ENCODE results near the gene TRAPPC12. TPM values are rescaled to one million over a fixed set of nuclear protein-coding genes. Genes with fewer than 3 reads are reported as not detected.
A peak's percentile ranks its signal among the peaks of the same experiment; 100 is the strongest.

Gene TRAPPC12
- total RNA-seq, 1 experiment from 2014 or later = 86.0 TPM

DNA sequence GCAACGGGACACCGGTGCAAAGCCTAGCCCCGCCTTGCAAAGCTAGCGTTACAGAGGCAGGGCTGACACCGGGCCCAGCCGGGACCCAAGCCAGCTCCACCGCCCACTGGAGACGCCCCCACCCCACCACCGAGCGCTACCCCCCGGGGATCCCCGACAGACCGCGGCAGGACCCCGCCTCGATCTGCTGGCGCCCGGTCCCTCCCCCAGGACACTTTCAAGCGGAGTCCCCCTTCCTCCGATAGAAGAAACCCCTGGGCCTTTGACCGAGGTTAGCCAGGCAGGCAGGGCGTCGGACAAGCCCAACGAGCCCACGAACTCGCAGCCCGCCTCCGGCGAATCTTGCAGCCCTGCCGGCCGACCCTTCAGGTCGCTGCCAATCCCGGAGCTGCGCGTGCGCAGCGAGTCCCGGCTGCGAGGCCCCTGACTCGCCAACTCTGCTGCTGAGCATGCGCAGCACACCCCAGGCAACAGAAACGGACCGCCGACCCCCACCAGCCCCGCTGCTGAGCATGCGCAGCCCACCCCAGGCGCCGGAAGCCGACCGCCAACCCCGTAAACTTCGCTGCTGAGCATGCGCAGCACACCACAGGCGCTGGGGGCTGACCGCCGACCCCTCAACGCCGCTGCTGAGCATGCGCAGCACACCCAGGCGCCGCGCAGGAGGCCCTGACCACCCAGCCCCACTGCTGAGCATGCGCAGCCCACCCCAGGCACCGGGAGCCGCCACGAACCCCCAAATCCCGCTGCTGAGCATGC, 139.2 kb downstream of the TRAPPC12 start:
- peak overlapping the region; percentile 79 to 80 for H3K4me3 Mint-ChIP-seq
- no peak overlapping the region for H4K5ac ChIP-seq (ENCODE audit: insufficient read length, low read depth, low read length)
- H2AFZ ChIP-seq (ENCODE audit: low read length) = no peak overlapping the region
- H3T11ph ChIP-seq (ENCODE audit: low read length) = no peak overlapping the region
- no peaks in the 10 kb centered on the region for H3K27me3 ChIP-seq (ENCODE audit: insufficient read depth, low read length)
- peaks cover 11 to 12% of the 10 kb centered on the region in 2 experiments for H3K9me3 Mint-ChIP-seq
- H3K23ac ChIP-seq (ENCODE audit: insufficient read length, low read depth, low read length) = no peak overlapping the region
- H3K14ac ChIP-seq (ENCODE audit: insufficient read depth, low read length) = peak overlapping the region; percentile 94
- H3K23me2 ChIP-seq (ENCODE audit: insufficient read length, low read depth, low read length, poor library complexity, severe bottlenecking) = peaks cover 9% of the 10 kb centered on the region
- no peak overlapping the region for H2BK5ac ChIP-seq (ENCODE audit: insufficient read length, low read length)
- H2BK12ac ChIP-seq (ENCODE audit: insufficient read length, low read depth, low read length) = no peak overlapping the region
- no peak overlapping the region for H2BK120ac ChIP-seq (ENCODE audit: low read depth, low read length, poor library complexity, severe bottlenecking)
- peak overlapping the region; percentile 42 to 97 (median 88) for H3K27ac Mint-ChIP-seq
- no peak overlapping the region for H2BK20ac ChIP-seq (ENCODE audit: low read depth, low read length, poor library complexity, severe bottlenecking)
- peak overlapping the region; percentile 42 for H3K27ac ChIP-seq (ENCODE audit: insufficient read length, low read depth, low read length)
- WGBS (ENCODE audit: extremely low coverage, insufficient read length, low lambda C conversion rate) = no CpG with 5 or more reads among the region's 67 CpGs
- H2BK15ac ChIP-seq (ENCODE audit: low read depth, low read length) = no peak overlapping the region
- H3K36me3 Mint-ChIP-seq (ENCODE audit: insufficient read depth in 1 of 3, low read depth in 3 of 3) = peaks cover 18 to 24% (median 19%) of the 10 kb centered on the region in 3 experiments
- no peak overlapping the region for H2AK5ac ChIP-seq (ENCODE audit: insufficient read length, low read length)
- no peaks in the 10 kb centered on the region for H3K79me1 ChIP-seq (ENCODE audit: insufficient read depth, low read depth, low read length, poor library complexity, severe bottlenecking)
- H4K20me1 ChIP-seq (ENCODE audit: control insufficient read depth, insufficient read depth, insufficient read length) = no peaks in the 10 kb centered on the region
- H3K27me3 Mint-ChIP-seq (ENCODE audit: low read depth) = peaks cover 14% of the 10 kb centered on the region
- peaks cover 24% of the 10 kb centered on the region in 2 experiments for H3K4me1 Mint-ChIP-seq
- H3K18ac ChIP-seq (ENCODE audit: insufficient read length, low read depth, low read length) = peak overlapping the region; percentile 89
- H3K4me1 ChIP-seq (ENCODE audit: insufficient read depth, low read length) = peaks cover 5% of the 10 kb centered on the region; the same call in 1 of the 2 replicates
- H3K4ac ChIP-seq (ENCODE audit: low read depth, low read length) = no peak overlapping the region
- H3K9ac ChIP-seq (ENCODE audit: extremely low read depth, insufficient read length, low read length) = peak overlapping the region; percentile 82
- H4K91ac ChIP-seq (ENCODE audit: insufficient read length, low read depth, low read length) = no peak overlapping the region
- DNase-seq = peak; percentile 99
- H4K8ac ChIP-seq (replicated peaks; ENCODE audit: insufficient read length, low read depth, low read length) = no peak overlapping the region
- TF ChIP-seq, protein P1, sequence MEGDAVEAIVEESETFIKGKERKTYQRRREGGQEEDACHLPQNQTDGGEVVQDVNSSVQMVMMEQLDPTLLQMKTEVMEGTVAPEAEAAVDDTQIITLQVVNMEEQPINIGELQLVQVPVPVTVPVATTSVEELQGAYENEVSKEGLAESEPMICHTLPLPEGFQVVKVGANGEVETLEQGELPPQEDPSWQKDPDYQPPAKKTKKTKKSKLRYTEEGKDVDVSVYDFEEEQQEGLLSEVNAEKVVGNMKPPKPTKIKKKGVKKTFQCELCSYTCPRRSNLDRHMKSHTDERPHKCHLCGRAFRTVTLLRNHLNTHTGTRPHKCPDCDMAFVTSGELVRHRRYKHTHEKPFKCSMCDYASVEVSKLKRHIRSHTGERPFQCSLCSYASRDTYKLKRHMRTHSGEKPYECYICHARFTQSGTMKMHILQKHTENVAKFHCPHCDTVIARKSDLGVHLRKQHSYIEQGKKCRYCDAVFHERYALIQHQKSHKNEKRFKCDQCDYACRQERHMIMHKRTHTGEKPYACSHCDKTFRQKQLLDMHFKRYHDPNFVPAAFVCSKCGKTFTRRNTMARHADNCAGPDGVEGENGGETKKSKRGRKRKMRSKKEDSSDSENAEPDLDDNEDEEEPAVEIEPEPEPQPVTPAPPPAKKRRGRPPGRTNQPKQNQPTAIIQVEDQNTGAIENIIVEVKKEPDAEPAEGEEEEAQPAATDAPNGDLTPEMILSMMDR (conservative IDR thresholded peaks at IDR 0.05) = no peak
- no peaks in the 10 kb centered on the region for H3K9me3 ChIP-seq (ENCODE audit: control insufficient read depth, low read depth, low read length)
- no peak overlapping the region for H3K56ac ChIP-seq (ENCODE audit: insufficient read length, low read depth, low read length)
- no peaks in the 10 kb centered on the region for H3K79me2 ChIP-seq (ENCODE audit: insufficient read depth, low read length)
- peak overlapping the region; percentile 88 for H3K4me2 ChIP-seq (ENCODE audit: insufficient read depth, insufficient read length, low read length)

All from H9 (cell line).